Measurements from ENCODE around the gene KCNH1. TPM values are rescaled to one million over a fixed set of nuclear protein-coding genes. Genes with fewer than 3 reads are reported as not detected.

Gene KCNH1
- total RNA-seq, 4 donors from 2014 or later: 0.29 to 0.67 (median 0.38) TPM

DNA sequence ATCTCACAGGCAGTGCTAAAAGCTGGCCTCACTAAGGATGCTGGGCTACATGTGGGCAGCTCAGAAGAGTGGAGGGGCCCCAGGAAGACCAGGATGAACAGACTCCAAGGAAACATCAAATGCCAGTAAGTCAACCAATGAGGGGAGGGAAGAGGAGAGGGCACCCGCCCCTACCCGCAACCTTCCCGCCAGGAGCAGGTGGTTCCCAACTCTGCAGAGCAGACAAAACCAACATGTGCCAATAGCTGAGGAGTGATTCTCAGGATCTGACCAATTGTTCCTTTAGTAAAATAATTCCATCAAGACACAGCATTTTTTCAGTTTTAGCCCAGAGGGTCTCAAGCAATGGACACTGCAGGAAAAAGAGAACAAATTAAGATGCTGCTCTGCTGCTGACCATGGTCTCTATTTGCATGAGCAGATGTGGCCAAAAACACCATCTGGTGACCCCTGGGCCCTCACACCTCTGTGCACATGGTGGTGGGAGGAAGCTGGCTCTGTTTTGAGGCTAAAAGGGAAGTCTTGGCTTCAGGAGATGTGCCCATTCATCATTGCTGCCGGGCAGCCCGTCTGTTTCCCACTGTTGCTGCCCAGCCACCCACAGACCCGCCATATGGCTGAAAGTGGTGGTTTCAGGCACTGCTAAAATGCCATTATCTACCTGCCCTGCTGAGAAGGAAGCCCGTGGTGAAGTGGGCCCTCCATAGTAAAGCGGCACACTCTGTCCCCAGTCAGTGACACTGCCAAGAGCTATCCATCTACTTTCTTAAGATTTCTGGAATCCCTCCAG lies 231.8 kb downstream of the KCNH1 start:
- TF ChIP-seq, protein P1, sequence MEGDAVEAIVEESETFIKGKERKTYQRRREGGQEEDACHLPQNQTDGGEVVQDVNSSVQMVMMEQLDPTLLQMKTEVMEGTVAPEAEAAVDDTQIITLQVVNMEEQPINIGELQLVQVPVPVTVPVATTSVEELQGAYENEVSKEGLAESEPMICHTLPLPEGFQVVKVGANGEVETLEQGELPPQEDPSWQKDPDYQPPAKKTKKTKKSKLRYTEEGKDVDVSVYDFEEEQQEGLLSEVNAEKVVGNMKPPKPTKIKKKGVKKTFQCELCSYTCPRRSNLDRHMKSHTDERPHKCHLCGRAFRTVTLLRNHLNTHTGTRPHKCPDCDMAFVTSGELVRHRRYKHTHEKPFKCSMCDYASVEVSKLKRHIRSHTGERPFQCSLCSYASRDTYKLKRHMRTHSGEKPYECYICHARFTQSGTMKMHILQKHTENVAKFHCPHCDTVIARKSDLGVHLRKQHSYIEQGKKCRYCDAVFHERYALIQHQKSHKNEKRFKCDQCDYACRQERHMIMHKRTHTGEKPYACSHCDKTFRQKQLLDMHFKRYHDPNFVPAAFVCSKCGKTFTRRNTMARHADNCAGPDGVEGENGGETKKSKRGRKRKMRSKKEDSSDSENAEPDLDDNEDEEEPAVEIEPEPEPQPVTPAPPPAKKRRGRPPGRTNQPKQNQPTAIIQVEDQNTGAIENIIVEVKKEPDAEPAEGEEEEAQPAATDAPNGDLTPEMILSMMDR (IDR thresholded peaks at IDR 0.05 in 4 of 5, conservative IDR thresholded peaks at IDR 0.05 in 1 of 5): no peak
- TF ChIP-seq POLR2A (IDR thresholded peaks at IDR 0.05): no peak
- intact Hi-C loops (cut with DNase I; ENCODE audit: low total_unique reads): no loop called here
- no peak for ATAC-seq
- Histone ChIP-seq H3K27ac (no peak overlapping the region), H3K4me1 (no peaks in the 10 kb centered on the region), H3K4me3 (no peak overlapping the region), H3K27me3 (no peaks in the 10 kb centered on the region), H3K36me3 (no peaks in the 10 kb centered on the region), H3K9me3 (no peaks in the 10 kb centered on the region)
- in situ Hi-C loops (cut with MboI; ENCODE audit: low sequenced_read_pairs in 4 of 4): no loop called here
- no peak for DNase-seq

DNA sequence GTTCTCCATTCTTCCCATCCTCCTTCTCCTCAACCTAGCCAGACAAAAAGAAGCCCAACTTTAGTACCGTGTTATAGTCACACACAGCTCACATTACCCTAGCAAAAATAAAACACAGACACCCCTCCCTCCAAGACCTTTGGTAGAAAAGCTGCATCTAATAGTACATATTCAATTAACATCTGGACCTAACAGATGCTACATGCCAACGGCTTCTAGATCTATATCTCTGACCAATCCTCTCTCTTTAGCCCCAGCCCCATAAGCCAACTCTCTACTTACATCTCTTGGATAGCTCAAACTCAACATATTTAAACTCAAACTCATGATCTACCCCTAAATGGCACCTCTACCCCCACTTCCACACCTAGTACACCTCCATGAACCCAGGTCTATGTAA lies 233.1 kb downstream of the KCNH1 start:
- H3K36me3 ChIP-seq: no peaks in the 10 kb centered on the region
- intact Hi-C loops (cut with DNase I; ENCODE audit: low total_unique reads): no loop called here
- no peaks in the 10 kb centered on the region for H3K27me3 ChIP-seq
- TF ChIP-seq, protein P1 (IDR thresholded peaks at IDR 0.05 in 4 of 5, conservative IDR thresholded peaks at IDR 0.05 in 1 of 5): no peak
- TF ChIP-seq POLR2A (IDR thresholded peaks at IDR 0.05): no peak
- no peak overlapping the region for H3K27ac ChIP-seq
- ATAC-seq (no peak), DNase-seq (no peak)
- in situ Hi-C loops (cut with MboI; ENCODE audit: low sequenced_read_pairs in 4 of 4): no loop called here
- no peak overlapping the region for H3K4me3 ChIP-seq
- no peaks in the 10 kb centered on the region for H3K9me3 ChIP-seq
- no peaks in the 10 kb centered on the region for H3K4me1 ChIP-seq

- no peaks in the 10 kb centered on the region for H3K27me3 ChIP-seq
- no peaks in the 10 kb centered on the region for H3K4me1 ChIP-seq
- H3K27ac ChIP-seq: no peak overlapping the region
- no peaks in the 10 kb centered on the region for H3K36me3 ChIP-seq
- in situ Hi-C loops (cut with MboI; ENCODE audit: low sequenced_read_pairs in 4 of 4): no loop called here
- TF ChIP-seq, protein P1 (IDR thresholded peaks at IDR 0.05 in 4 of 5, conservative IDR thresholded peaks at IDR 0.05 in 1 of 5): no peak
- TF ChIP-seq POLR2A (IDR thresholded peaks at IDR 0.05): no peak
- DNase-seq (no peak), ATAC-seq (no peak)
- intact Hi-C loops (cut with DNase I; ENCODE audit: low total_unique reads): no loop called here
- H3K9me3 ChIP-seq: no peaks in the 10 kb centered on the region
- no peak overlapping the region for H3K4me3 ChIP-seq
Observed at GRCh38 chr1:210900079-210900478, 233.9 kb downstream of the KCNH1 start.

DNA sequence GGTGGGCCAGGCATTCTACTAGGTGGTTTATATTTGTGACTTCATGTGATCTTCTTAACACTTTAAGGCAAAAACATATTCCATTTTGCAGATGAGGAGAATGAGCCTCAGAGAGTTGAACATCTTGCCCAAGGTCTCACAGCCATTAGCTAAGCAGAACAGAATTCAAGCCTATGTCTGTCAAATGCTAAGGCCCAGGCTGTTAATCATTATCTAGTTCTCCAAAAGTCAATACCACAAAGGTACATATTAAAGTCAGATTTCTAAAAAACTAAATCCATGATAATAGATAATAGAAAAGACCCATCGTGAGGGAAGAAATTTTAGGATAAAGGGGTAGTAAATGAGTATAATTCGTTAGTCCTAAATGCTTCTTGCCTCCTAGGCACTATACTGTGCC lies 234.3 kb downstream of the KCNH1 start:
- Histone ChIP-seq H3K4me3 (no peak overlapping the region), H3K27ac (no peak overlapping the region), H3K36me3 (no peaks in the 10 kb centered on the region), H3K4me1 (no peaks in the 10 kb centered on the region), H3K9me3 (no peaks in the 10 kb centered on the region), H3K27me3 (no peaks in the 10 kb centered on the region)
- intact Hi-C loops (cut with DNase I; ENCODE audit: low total_unique reads) (no loop called here), in situ Hi-C loops (cut with MboI; ENCODE audit: low sequenced_read_pairs in 4 of 4) (no loop called here)
- TF ChIP-seq, protein P1 (IDR thresholded peaks at IDR 0.05 in 4 of 5, conservative IDR thresholded peaks at IDR 0.05 in 1 of 5): no peak
- no peak for TF ChIP-seq POLR2A (IDR thresholded peaks at IDR 0.05)
- no peak for ATAC-seq
- DNase-seq: no peak

- ATAC-seq (no peak), DNase-seq (no peak)
- Histone ChIP-seq H3K9me3 (no peaks in the 10 kb centered on the region), H3K27me3 (no peaks in the 10 kb centered on the region), H3K4me1 (no peaks in the 10 kb centered on the region), H3K4me3 (no peak overlapping the region), H3K36me3 (no peaks in the 10 kb centered on the region), H3K27ac (no peak overlapping the region)
- in situ Hi-C loops (cut with MboI; ENCODE audit: low sequenced_read_pairs in 4 of 4) (no loop called here), intact Hi-C loops (cut with DNase I; ENCODE audit: low total_unique reads) (no loop called here)
- no peak for TF ChIP-seq POLR2A (IDR thresholded peaks at IDR 0.05)
Observed at GRCh38 chr1:210898473-210898872, 235.5 kb downstream of the KCNH1 start.
